Lung (tissue), 12 donors: ENCODE results near the gene AQP9. TPM values are rescaled to one million over a fixed set of nuclear protein-coding genes. Genes with fewer than 3 reads are reported as not detected.

Experiments used
- ATAC-seq: fragments of 200-7000 bp; cut with Tn5 transposase; one replicate; pipeline ENCODE4 v1.9.1; 2020; ENCODE audit warnings: moderate number of reproducible peaks; ENCODE audit not compliant: insufficient read depth, low FRiP score
- DNase-seq, 3 donors: peaks; one replicate each; pipeline ENCODE4 v3.0.0-alpha.2; 2013 to 2017
- H3K27ac ChIP-seq, 2 donors: one replicate each; pipeline ENCODE4 v1.5.1; 2013; ENCODE audit warnings: mild to moderate bottlenecking in 2 of 2, moderate library complexity in 2 of 2, control low read depth in 1 of 2, inconsistent platforms in 1 of 2, low read depth in 1 of 2, low read length in 1 of 2
- H3K27me3 ChIP-seq, 3 donors: one replicate each; pipeline ENCODE4 v1.5.1; 2013; ENCODE audit warnings: low read length in 2 of 3; ENCODE audit not compliant: control insufficient read depth in 3 of 3, insufficient read depth in 3 of 3
- H3K36me3 ChIP-seq, 4 donors: one replicate each; pipeline ENCODE4 v1.5.1; 2013; ENCODE audit warnings: low read length in 4 of 4, mild to moderate bottlenecking in 1 of 4, moderate library complexity in 1 of 4; ENCODE audit not compliant: control insufficient read depth in 4 of 4, insufficient read depth in 4 of 4
- H3K4me1 ChIP-seq, 5 donors: one replicate each; pipeline ENCODE4 v1.5.1; 2013; ENCODE audit warnings: low read length in 5 of 5, mild to moderate bottlenecking in 2 of 5, moderate library complexity in 1 of 5; ENCODE audit not compliant: control insufficient read depth in 5 of 5, insufficient read depth in 5 of 5
- H3K4me3 ChIP-seq: one replicate; pipeline ENCODE4 v1.5.1; 2013; ENCODE audit warnings: mild to moderate bottlenecking, control low read depth, moderate library complexity
- H3K9ac ChIP-seq, 2 donors: one replicate each; pipeline ENCODE4 v1.5.1; 2013; ENCODE audit warnings: low read length in 2 of 2, control low read depth in 1 of 2; ENCODE audit not compliant: insufficient read depth in 1 of 2
- H3K9me3 ChIP-seq, 4 donors: one replicate each; pipeline ENCODE4 v1.5.1; 2013; ENCODE audit warnings: low read length in 3 of 4, mild to moderate bottlenecking in 1 of 4, moderate library complexity in 1 of 4; ENCODE audit not compliant: control insufficient read depth in 4 of 4, insufficient read depth in 3 of 4
- WGBS, 2 donors: extraction: QIAGEN DNeasy Blood & Tissue Kit; methylation state at CpG; one replicate each; pipeline ENCODE4 v1.1.7; 2013; 5-methylcytosine and 5-hydroxymethylcytosine counted together
- polyA plus RNA-seq, 2 donors: library from polyadenylated mRNA; stranded (reverse); fragments of 200-250 nt; gene quantifications; one replicate each; pipeline ENCODE4 v1.2.1, GENCODE V29; 2013
- total RNA-seq, 2 donors: library from RNA; depleted of rRNA in 1 of 2; stranded (reverse); fragments of >200 nt in 1 of 2; gene quantifications; one replicate each; pipeline ENCODE4 v1.2.1, GENCODE V29; 2014 to 2021
- TF ChIP-seq, protein P1 (sequence below): IDR thresholded peaks from 2 replicates; pipeline ENCODE4 v1.5.1; 2012; ENCODE audit warnings: mild to moderate bottlenecking; ENCODE audit errors: control extremely low read depth, extremely low read depth
- donor health status: control.
- donor health status: control.
- donor health status: Bipolar disorder and iron deficiency.
- donor health status: healthy.
- donor health status: DM: yes; HTN: yes; CAD: no.

Gene AQP9
- total and polyA plus RNA-seq, 4 donors: 6.1 to 329 (median 21.9) TPM

GRCh38 chr15:58103482-58103881, 34.7 kb upstream of the AQP9 start:
- DNase-seq: no peak
- Histone ChIP-seq H3K36me3 (no peaks in the 10 kb centered on the region), H3K9ac (no peak overlapping the region), H3K9me3 (no peaks in the 10 kb centered on the region), H3K27me3 (no peaks in the 10 kb centered on the region), H3K4me3 (no peak overlapping the region), H3K4me1 (no peaks in the 10 kb centered on the region), H3K27ac (no peak overlapping the region)
- ATAC-seq: no peak
- TF ChIP-seq, protein P1, sequence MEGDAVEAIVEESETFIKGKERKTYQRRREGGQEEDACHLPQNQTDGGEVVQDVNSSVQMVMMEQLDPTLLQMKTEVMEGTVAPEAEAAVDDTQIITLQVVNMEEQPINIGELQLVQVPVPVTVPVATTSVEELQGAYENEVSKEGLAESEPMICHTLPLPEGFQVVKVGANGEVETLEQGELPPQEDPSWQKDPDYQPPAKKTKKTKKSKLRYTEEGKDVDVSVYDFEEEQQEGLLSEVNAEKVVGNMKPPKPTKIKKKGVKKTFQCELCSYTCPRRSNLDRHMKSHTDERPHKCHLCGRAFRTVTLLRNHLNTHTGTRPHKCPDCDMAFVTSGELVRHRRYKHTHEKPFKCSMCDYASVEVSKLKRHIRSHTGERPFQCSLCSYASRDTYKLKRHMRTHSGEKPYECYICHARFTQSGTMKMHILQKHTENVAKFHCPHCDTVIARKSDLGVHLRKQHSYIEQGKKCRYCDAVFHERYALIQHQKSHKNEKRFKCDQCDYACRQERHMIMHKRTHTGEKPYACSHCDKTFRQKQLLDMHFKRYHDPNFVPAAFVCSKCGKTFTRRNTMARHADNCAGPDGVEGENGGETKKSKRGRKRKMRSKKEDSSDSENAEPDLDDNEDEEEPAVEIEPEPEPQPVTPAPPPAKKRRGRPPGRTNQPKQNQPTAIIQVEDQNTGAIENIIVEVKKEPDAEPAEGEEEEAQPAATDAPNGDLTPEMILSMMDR: no peak

DNA sequence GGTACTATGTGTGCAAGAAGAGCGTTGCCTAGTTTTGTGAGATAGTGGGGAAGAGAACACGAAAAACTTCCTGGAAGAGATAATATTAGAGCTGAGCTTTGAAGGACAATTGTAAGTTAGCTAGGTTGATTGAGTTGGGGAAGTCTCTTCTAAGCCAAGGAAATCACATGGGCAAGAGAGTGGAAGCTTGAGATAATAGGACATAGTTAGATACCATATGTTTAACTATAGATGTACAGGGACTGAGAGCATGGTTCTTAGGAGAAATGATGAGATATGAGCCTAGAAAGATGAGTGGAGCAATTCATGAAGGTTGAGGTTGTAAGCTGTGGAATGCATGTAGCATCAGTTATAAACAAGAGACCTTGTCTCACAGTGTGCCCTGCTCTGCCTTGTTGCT, 30.1 kb upstream of the AQP9 start:
- DNase-seq (no peak), ATAC-seq (no peak)
- Histone ChIP-seq H3K36me3 (no peaks in the 10 kb centered on the region), H3K4me1 (no peaks in the 10 kb centered on the region), H3K9me3 (no peaks in the 10 kb centered on the region), H3K4me3 (no peak overlapping the region), H3K27me3 (no peaks in the 10 kb centered on the region), H3K9ac (no peak overlapping the region), H3K27ac (no peak overlapping the region)
- TF ChIP-seq, protein P1: no peak
- WGBS, 2 donors: 82 to 91% methylated on average over 2 of the region's 2 CpGs

DNA sequence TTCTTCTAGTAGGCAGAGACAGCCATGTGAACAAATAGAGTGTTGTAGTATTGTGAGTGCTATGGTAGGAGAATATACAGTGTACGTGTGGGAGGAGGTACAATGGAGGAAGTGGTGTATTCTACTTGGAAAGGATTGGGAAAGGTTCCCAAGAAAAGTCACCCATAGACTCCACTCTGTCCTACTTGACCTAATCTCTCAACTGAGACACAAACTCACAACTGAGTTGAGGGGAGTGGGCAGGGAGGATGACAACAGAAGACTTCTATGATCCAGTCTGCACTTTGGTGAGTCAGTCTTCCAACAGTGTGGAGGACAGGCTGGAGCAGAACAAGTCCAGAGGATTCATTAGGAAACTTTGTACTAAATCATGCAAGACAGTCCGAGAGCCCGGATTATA, 28.8 kb upstream of the AQP9 start:
- no peaks in the 10 kb centered on the region for H3K4me1 ChIP-seq
- no peaks in the 10 kb centered on the region for H3K36me3 ChIP-seq
- H3K9ac ChIP-seq: no peak overlapping the region
- TF ChIP-seq, protein P1: no peak
- H3K27ac ChIP-seq: no peak overlapping the region
- H3K27me3 ChIP-seq: no peaks in the 10 kb centered on the region
- DNase-seq: no peak
- no peaks in the 10 kb centered on the region for H3K9me3 ChIP-seq
- ATAC-seq: no peak
- no peak overlapping the region for H3K4me3 ChIP-seq
- WGBS, 2 donors: 81 to 84% methylated on average over 3 of the region's 3 CpGs

DNA sequence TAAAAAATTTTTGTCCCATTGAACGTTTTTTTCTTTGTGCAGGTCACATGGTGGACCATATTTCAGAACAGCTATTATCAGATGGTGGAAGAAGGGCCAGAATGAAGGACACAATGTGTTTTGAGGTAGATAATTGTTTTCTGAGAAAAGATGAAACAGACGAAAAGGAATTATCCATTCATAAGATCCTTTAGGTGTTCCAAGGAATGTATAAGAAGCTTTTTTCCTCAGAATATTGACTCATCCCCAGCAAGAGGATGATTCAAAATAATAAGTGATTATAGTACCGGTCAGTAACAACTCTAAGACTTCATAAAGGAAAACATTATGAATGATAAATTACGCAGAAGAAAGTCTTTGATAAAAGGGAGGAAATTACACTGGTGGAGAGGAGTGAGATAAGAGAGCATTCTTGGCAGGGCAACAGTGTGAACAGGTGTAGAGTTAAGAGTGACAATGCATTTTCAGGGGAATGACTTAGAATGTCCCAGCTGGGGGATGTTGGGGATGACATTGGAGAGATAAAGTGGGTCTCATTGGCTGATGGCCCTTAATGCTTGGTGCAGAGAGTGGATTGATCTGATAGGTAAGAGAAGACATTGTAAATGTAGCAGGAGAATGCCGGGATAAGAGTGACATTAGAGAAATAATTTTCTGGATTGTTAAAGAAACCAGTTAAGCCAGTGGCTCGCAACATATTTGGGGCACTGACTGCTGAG, 27.0 kb upstream of the AQP9 start:
- no peaks in the 10 kb centered on the region for H3K9me3 ChIP-seq
- H3K36me3 ChIP-seq: no peaks in the 10 kb centered on the region
- H3K4me3 ChIP-seq: no peak overlapping the region
- TF ChIP-seq, protein P1: no peak
- H3K27ac ChIP-seq: no peak overlapping the region
- no peak overlapping the region for H3K9ac ChIP-seq
- no peaks in the 10 kb centered on the region for H3K27me3 ChIP-seq
- ATAC-seq (no peak), DNase-seq (no peak)
- H3K4me1 ChIP-seq: no peaks in the 10 kb centered on the region
- 63 to 77% methylated on average over 6 of the region's 6 CpGs for WGBS, 2 donors
